Osteocyte (in vitro differentiated cells): Measurements from ENCODE around the gene CCDC71. TPM values are rescaled to one million over a fixed set of nuclear protein-coding genes. Genes with fewer than 3 reads are reported as not detected.

ENCODE experiments used
- DNase-seq: peaks from one replicate; pipeline ENCODE4 v3.0.0; 2021; ENCODE audit warnings: mixed read lengths; ENCODE audit not compliant: unreplicated experiment; ENCODE audit errors: extremely low spot score
- H3K27ac Mint-ChIP-seq: one replicate; pipeline ENCODE4 v1.8.0; 2021; ENCODE audit warnings: mild to moderate bottlenecking, mixed read lengths; ENCODE audit not compliant: unreplicated experiment
- H3K27me3 Mint-ChIP-seq: one replicate; pipeline ENCODE4 v1.8.0; 2021; ENCODE audit warnings: mixed read lengths; ENCODE audit not compliant: unreplicated experiment
- H3K36me3 Mint-ChIP-seq: one replicate; pipeline ENCODE4 v1.8.0; 2021; ENCODE audit warnings: mixed read lengths; ENCODE audit not compliant: unreplicated experiment
- H3K4me1 Mint-ChIP-seq: one replicate; pipeline ENCODE4 v1.8.0; 2021; ENCODE audit warnings: mixed read lengths; ENCODE audit not compliant: unreplicated experiment
- H3K4me3 Mint-ChIP-seq: one replicate; pipeline ENCODE4 v1.8.0; 2021; ENCODE audit warnings: mild to moderate bottlenecking, moderate library complexity, mixed read lengths; ENCODE audit not compliant: unreplicated experiment
- H3K9me3 Mint-ChIP-seq: one replicate; pipeline ENCODE4 v1.8.0; 2021; ENCODE audit warnings: mixed read lengths; ENCODE audit not compliant: unreplicated experiment
- total RNA-seq: library from RNA; stranded (reverse); gene quantifications from 2 replicates; pipeline ENCODE4 v1.2.1, GENCODE V29; 2021
- TF ChIP-seq, protein P1 (sequence below): fragments of 200-600 bp; sonication (generic); IDR thresholded peaks from 2 replicates; pipeline ENCODE4 v1.5.0; 2021; ENCODE audit warnings: antibody characterized with exemption, mild to moderate bottlenecking, moderate library complexity

Gene CCDC71
- total RNA-seq, 1 donor from 2014 or later = 24.9 TPM

DNA sequence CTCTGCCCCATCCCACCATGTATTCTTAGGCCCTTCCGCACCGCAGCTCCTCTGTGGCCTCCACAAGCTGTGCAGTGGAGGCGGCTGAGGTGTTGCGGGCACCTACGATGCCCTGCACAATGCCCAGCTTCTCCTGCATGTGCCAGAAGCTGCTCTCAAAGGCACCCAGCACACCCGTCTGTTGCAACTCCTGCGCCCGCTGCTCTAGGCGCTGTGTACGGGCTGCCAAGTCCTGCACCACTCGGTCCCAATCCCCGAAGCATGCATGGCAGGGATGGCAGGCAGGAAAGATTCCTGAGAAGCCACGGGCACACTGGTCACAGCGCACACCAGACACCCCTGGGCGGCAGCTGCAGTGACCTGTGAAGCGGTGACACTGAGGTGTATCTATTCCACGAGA is 42.4 kb downstream of the CCDC71 start:
- TF ChIP-seq, protein P1, sequence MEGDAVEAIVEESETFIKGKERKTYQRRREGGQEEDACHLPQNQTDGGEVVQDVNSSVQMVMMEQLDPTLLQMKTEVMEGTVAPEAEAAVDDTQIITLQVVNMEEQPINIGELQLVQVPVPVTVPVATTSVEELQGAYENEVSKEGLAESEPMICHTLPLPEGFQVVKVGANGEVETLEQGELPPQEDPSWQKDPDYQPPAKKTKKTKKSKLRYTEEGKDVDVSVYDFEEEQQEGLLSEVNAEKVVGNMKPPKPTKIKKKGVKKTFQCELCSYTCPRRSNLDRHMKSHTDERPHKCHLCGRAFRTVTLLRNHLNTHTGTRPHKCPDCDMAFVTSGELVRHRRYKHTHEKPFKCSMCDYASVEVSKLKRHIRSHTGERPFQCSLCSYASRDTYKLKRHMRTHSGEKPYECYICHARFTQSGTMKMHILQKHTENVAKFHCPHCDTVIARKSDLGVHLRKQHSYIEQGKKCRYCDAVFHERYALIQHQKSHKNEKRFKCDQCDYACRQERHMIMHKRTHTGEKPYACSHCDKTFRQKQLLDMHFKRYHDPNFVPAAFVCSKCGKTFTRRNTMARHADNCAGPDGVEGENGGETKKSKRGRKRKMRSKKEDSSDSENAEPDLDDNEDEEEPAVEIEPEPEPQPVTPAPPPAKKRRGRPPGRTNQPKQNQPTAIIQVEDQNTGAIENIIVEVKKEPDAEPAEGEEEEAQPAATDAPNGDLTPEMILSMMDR = no peak
- DNase-seq = no peak
- peaks cover 26% of the 10 kb centered on the region for H3K36me3 Mint-ChIP-seq
- H3K4me3 Mint-ChIP-seq = no peak overlapping the region
- H3K4me1 Mint-ChIP-seq = peaks cover 10% of the 10 kb centered on the region
- H3K27ac Mint-ChIP-seq = no peak overlapping the region
- no peaks in the 10 kb centered on the region for H3K9me3 Mint-ChIP-seq
- no peaks in the 10 kb centered on the region for H3K27me3 Mint-ChIP-seq

DNA sequence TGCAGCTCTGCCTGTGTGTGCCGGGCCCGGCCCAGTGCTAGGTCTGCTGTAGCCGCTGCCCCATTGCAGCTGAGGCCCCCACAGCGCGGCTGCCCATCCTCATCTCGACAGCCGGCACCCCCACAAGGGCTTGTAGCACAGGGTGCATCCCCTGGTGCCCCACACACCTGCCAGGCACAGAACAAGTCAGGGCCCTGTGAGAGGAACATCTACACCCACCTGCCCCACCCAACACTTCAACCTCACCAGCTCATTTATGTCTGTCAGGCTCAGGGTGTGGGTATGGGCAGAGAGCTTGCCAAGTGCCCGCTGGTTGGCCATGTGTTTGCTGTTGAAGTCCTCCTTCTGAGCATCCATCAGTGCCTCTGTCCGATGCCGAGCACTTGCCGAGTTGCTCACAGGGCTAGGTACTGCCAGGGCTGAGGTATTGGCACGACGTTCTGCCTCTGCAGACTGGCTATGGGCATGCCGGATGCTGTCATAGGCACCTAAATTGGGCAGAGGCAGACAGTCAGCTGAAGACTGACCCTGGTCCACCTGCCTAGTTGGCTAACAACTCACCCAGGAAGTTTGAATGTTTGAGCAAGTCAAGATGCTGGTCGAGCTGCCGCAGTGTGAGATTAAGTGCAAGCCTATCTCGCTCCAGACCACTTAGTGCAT is 43.1 kb downstream of the CCDC71 start:
- no peak overlapping the region for H3K4me3 Mint-ChIP-seq
- TF ChIP-seq, protein P1 = no peak
- H3K36me3 Mint-ChIP-seq = peaks cover 23% of the 10 kb centered on the region
- no peaks in the 10 kb centered on the region for H3K9me3 Mint-ChIP-seq
- no peak overlapping the region for H3K27ac Mint-ChIP-seq
- H3K27me3 Mint-ChIP-seq = no peaks in the 10 kb centered on the region
- H3K4me1 Mint-ChIP-seq = peaks cover 10% of the 10 kb centered on the region
- DNase-seq = no peak

DNA sequence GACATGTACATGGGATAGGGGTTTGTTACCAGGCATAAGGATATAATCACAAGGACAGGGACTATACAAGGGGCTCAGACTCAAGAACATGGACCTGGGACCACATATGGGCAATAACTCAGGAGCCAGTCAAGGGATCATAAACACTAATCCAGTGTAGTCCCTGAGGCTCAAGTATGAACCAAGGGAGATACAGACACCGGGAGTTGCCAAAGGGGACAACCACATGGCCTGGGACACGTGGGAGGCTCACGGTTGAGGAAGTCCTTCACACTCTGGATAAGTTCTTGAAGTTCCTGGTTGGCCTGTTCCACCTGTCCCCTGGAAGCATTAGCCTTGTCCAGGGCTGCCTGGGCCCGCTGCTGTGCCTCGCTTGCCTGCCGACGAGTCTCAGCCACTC is 43.7 kb downstream of the CCDC71 start:
- TF ChIP-seq, protein P1 = no peak
- Mint-ChIP-seq H3K4me3 (no peak overlapping the region), H3K4me1 (peaks cover 10% of the 10 kb centered on the region), H3K36me3 (peaks cover 25% of the 10 kb centered on the region), H3K9me3 (no peaks in the 10 kb centered on the region), H3K27ac (no peak overlapping the region), H3K27me3 (no peaks in the 10 kb centered on the region)
- DNase-seq = no peak

DNA sequence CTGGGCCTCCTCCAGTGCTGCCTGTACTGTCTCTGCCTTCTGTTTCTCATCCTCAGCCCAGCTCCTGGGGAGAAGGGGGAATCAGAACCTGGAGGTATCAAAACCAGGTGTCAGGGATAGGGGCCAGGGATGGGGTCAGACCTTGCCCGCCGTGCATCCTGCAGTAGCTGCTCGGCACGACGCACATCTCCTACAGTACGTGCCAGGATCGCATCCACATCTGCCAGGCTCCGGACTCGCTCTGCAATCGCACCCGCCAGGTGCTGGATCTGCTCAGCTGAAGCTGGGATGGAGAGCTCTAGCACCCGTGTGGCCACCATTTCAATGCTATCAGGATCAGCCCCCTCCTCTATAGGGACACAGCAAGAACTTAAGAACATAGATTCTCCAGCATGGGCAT is 44.1 kb downstream of the CCDC71 start:
- Mint-ChIP-seq H3K9me3 (no peaks in the 10 kb centered on the region), H3K4me3 (no peak overlapping the region), H3K4me1 (peaks cover 10% of the 10 kb centered on the region), H3K36me3 (peaks cover 25% of the 10 kb centered on the region), H3K27ac (peak overlapping the region; percentile 88), H3K27me3 (no peaks in the 10 kb centered on the region)
- TF ChIP-seq, protein P1 = no peak
- DNase-seq = no peak

DNA sequence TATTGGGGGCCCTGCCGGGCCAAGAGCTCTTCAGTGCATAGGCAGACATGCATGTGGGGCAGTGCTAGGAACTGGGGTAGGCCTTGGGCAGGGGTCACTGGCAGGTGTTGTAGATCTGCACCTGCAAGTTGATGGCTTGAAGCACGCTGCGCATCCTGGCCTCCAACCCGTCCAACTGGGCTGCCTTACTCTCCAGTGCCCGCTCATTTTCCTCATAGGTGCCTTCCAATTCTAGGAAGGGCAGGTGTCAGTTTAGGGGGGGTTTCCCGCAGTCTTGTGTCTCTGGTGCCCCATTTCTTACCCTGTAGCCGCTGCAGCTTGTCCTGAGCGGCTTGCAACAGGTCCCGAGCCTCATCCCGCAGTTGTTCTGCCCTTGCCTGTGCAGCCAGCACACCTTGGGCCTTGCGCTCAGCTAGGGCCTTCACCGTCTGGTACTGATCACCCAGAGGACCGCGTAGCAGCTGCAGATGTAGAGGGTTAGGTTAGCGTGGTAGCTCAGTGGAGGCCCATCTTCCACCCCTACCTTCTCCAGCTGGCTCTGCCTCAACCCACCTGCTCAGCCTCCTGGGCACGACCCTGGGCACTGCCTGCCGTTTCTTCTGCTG is 44.9 kb downstream of the CCDC71 start:
- Mint-ChIP-seq H3K9me3 (no peaks in the 10 kb centered on the region), H3K27me3 (no peaks in the 10 kb centered on the region), H3K4me3 (peak overlapping the region; percentile 79), H3K27ac (peak overlapping the region; percentile 88), H3K4me1 (peaks cover 10% of the 10 kb centered on the region), H3K36me3 (peaks cover 26% of the 10 kb centered on the region)
- no peak for DNase-seq
- TF ChIP-seq, protein P1 = no peak
